GM06990 (cell line): ENCODE data around the gene SURF6.
"Not testable (repeated sequence)": the region's sequence is repeated elsewhere in the genome, so short reads cannot be mapped to it uniquely, and the experiment has no call there.

ENCODE experiments used
- DNase-seq: peaks from one replicate; pipeline ENCODE4 v3.0.0-alpha.2; 2011; ENCODE audit not compliant: insufficient read length; ENCODE audit errors: extremely low read depth
- H3K27me3 ChIP-seq: replicated peaks from 2 replicates; pipeline ENCODE4 v1.6.0; 2011; ENCODE audit warnings: low read length; ENCODE audit not compliant: control insufficient read depth, insufficient read depth
- H3K36me3 ChIP-seq: 2 replicates; pipeline ENCODE4 v1.5.1; 2011; ENCODE audit warnings: low read length; ENCODE audit not compliant: control insufficient read depth, insufficient read depth
- H3K4me3 ChIP-seq: replicated peaks from 2 replicates; pipeline ENCODE4 v1.5.1; 2011; ENCODE audit warnings: low read depth, mild to moderate bottlenecking, control low read depth, low read length
- TF ChIP-seq, protein P1 (sequence below): IDR thresholded peaks from 2 replicates; pipeline ENCODE4 v1.5.1; 2011; ENCODE audit warnings: low read length, control low read depth, mild to moderate bottlenecking, inconsistent platforms; ENCODE audit not compliant: insufficient read depth, poor library complexity, severe bottlenecking

SURF6 gene

DNA sequence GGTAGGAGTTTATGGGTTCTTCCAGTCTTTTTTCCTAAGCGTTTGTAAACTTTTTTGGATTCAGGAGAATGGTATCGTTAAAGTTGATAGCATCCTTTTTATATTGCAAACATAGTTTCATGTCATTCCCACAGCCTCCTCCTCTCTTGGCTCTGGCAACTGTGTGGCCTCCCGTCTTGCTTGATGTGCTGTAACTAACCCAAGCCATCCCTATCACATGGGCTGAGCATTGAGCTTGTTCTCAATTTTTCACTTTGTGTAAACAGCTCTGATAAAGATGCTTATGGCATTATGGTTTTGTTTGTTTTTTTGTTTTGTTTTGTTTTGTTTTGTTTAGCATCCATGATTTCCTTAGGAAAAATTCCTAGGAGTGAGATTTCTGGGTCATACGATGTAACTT is 44.7 kb upstream of the SURF6 start:
- TF ChIP-seq, protein P1, sequence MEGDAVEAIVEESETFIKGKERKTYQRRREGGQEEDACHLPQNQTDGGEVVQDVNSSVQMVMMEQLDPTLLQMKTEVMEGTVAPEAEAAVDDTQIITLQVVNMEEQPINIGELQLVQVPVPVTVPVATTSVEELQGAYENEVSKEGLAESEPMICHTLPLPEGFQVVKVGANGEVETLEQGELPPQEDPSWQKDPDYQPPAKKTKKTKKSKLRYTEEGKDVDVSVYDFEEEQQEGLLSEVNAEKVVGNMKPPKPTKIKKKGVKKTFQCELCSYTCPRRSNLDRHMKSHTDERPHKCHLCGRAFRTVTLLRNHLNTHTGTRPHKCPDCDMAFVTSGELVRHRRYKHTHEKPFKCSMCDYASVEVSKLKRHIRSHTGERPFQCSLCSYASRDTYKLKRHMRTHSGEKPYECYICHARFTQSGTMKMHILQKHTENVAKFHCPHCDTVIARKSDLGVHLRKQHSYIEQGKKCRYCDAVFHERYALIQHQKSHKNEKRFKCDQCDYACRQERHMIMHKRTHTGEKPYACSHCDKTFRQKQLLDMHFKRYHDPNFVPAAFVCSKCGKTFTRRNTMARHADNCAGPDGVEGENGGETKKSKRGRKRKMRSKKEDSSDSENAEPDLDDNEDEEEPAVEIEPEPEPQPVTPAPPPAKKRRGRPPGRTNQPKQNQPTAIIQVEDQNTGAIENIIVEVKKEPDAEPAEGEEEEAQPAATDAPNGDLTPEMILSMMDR: no peak

DNA sequence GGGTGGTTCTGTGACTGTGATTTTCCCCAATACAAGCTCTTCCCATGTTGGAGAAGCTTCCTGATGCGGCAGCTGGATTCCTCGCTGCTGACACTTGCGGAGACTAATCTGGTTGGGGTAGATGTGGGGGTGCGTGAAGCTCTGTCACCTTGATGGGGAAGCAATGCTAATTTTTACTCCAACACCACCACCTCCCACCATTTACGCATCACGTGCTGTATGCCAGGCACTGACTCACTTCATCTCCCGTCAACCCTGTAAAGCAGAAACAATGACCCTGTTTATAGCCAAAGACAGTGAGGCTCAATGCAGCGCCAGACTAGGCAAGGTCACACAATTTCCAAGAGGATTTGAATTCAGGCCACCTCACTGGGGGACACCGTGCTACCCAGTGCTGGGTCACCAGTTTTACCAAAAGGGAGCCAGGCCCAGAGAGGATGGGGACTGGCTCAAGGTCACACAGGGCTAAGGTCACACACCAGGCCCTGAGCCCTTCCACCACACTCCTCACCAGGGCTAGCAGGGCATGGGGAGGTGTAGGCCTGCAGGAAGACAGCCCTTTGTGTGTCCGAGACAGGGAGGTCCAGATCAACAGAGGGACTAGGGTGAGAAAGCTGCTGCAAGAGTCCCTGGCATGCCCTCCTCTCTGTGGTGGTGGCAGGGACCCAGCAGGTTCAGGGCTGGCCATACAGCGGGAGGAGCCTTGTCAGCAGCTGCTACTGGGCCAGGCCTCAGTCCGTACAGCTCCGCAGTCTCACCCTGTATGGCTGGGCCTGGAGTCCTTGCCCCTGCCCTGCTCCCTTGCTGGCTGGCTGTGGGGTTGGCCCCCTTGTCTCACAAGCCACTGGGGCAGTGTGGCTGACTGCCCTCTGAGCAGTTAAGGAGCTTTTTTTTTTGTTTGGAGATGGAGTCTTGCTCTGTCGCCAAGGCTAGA is 43.4 kb upstream of the SURF6 start:
- H3K27me3 ChIP-seq: no peaks in the 10 kb centered on the region
- TF ChIP-seq, protein P1: no peak
- no peak for DNase-seq
- no peak overlapping the region for H3K4me3 ChIP-seq
- no peaks in the 10 kb centered on the region for H3K36me3 ChIP-seq

More for the DNA sequence above, 44.7 kb upstream of the SURF6 start:
- no peak for DNase-seq
- H3K27me3 ChIP-seq: no peaks in the 10 kb centered on the region; the same call in 1 of the 2 replicates
- no peak overlapping the region for H3K4me3 ChIP-seq
- no peaks in the 10 kb centered on the region for H3K36me3 ChIP-seq

DNA sequence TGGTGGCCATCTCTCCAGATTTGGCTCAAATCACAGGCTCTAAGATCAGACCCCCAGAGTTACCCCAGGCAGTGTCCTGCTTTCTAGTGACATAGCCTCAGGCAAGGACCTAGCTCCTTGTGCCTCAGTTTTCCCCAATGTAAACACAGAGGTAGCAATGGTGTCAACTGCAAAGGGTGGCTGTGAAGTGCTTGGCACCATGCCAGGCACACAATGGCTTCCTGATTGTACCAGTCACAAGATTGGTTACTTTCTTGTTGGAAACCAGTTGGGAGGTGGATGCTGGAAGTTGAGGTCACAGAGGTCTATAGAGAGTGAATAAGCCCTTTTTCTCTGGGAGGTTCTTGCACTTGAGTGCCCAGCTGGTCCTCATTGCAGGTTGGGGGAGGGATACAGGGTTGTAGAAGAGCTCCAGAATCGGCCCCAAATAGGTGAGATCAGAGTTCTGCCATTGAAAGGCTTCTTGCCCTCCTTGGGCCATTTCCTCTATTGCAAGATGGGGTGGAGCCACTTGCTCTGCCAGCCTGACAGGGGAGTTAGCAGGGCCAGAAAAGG is 42.5 kb upstream of the SURF6 start:
- DNase-seq: no peak
- H3K27me3 ChIP-seq: no peaks in the 10 kb centered on the region

DNA sequence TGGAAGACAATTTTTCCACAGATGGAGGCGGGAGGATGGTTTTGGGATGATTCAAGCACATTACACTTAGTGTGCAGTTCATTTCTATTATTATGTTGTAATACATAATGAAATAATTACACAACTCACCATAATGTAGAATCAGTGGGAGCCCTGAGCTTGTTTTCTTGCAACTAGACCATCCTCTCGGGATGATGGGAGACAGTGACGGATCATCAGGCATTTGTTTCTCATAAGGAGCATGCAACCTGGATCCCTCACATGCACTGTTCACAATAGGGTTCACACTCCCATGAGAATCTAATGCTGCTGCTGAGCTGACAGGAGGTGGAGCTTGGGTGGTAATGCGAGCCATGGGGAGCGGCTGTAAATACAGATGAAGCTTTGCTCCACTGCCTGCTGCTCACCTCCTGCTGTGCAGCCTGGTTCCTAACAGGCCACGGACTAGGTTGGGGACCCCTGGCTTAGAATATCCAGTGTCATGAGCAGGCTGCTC is 41.8 kb upstream of the SURF6 start:
- H3K36me3 ChIP-seq: peaks cover 2% of the 10 kb centered on the region
- DNase-seq: no peak
- H3K27me3 ChIP-seq: no peaks in the 10 kb centered on the region
- H3K4me3 ChIP-seq: no peak overlapping the region
- TF ChIP-seq, protein P1: no peak

More for the DNA sequence above, 42.5 kb upstream of the SURF6 start:
- Histone ChIP-seq H3K4me3 (no peak overlapping the region), H3K36me3 (no peaks in the 10 kb centered on the region; the same call in 1 of the 2 replicates)
- TF ChIP-seq, protein P1: no peak

DNA sequence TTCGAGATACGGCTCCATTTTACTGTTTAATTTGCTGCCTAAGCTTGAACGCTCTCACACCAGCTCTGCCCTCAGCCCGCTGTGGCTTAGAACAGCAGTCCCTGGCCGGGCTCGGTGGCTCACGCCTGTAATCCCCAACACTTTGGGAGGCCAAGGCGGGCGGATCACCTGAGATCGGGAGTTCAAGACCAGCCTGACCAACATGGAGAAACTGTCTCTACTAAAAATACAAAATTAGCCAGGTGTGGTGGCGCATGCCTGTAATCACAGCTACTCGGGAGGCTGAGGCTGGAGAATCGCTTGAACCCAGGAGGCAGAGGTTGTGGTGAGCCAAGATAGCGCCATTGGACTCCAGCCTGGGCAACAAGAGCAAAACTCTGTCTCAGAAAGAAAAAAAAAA is 41.3 kb upstream of the SURF6 start:
- not testable (repeated sequence) for H3K27me3 ChIP-seq, H3K36me3 ChIP-seq, DNase-seq, H3K4me3 ChIP-seq
